GM23338 (cell line): ENCODE results near the gene BAZ1B. TPM values are rescaled to one million over a fixed set of nuclear protein-coding genes. Genes with fewer than 3 reads are reported as not detected.
"Not testable (repeated sequence)": the region's sequence is repeated elsewhere in the genome, so short reads cannot be mapped to it uniquely, and the experiment has no call there.

Experiments used
- ATAC-seq: fragments of 200-7000 bp; cut with Tn5 transposase; 3 replicates; pipeline ENCODE4 v1.9.1; 2020
- DNase-seq: peaks from one replicate; pipeline ENCODE4 v3.0.0-alpha.2; 2015; ENCODE audit warnings: low spot score
- H2AFZ ChIP-seq: fragments of 200-600 bp; sonication (generic); 2 replicates; pipeline ENCODE4 v1.8.0; 2016; ENCODE audit warnings: antibody characterized with exemption, mild to moderate bottlenecking, moderate library complexity
- H3F3A ChIP-seq: fragments of 200-600 bp; sonication (generic); replicated peaks from 2 replicates; pipeline ENCODE4 v1.8.0; 2017; ENCODE audit warnings: antibody characterized with exemption, mixed run types, low read depth
- H3K27ac ChIP-seq: fragments of 200-600 bp; sonication (generic); 2 replicates; pipeline ENCODE4 v1.6.1; 2016; ENCODE audit warnings: low read depth
- H3K27me3 ChIP-seq: fragments of 200-600 bp; sonication (generic); 2 replicates; pipeline ENCODE4 v1.8.0; 2016; ENCODE audit warnings: mild to moderate bottlenecking, mixed run types, moderate library complexity; ENCODE audit not compliant: insufficient read depth
- H3K36me3 ChIP-seq: fragments of 200-600 bp; sonication (generic); 2 replicates; pipeline ENCODE4 v1.8.0; 2016; ENCODE audit warnings: mild to moderate bottlenecking; ENCODE audit not compliant: insufficient read depth
- H3K4me1 ChIP-seq: fragments of 200-600 bp; sonication (generic); 2 replicates; pipeline ENCODE4 v1.8.0; 2016; ENCODE audit warnings: mild to moderate bottlenecking, moderate library complexity; ENCODE audit not compliant: insufficient read depth
- H3K4me2 ChIP-seq: fragments of 200-600 bp; sonication (generic); 2 replicates; pipeline ENCODE4 v1.7.1; 2017; ENCODE audit warnings: mixed run types
- H3K4me3 ChIP-seq: fragments of 200-600 bp; sonication (generic); 2 replicates; pipeline ENCODE4 v1.6.1; 2016; ENCODE audit warnings: mixed run types
- H3K79me2 ChIP-seq: fragments of 200-600 bp; sonication (generic); replicated peaks from 2 replicates; pipeline ENCODE4 v1.8.0; 2017; ENCODE audit warnings: mild to moderate bottlenecking; ENCODE audit not compliant: insufficient read depth
- H3K9me2 ChIP-seq: fragments of 200-600 bp; sonication (generic); 2 replicates; pipeline ENCODE4 v1.8.0; 2017; ENCODE audit not compliant: insufficient read depth
- H4K20me1 ChIP-seq: fragments of 200-600 bp; sonication (generic); replicated peaks from 2 replicates; pipeline ENCODE4 v1.8.0; 2017; ENCODE audit warnings: mild to moderate bottlenecking; ENCODE audit not compliant: insufficient read depth
- H3K27ac Mint-ChIP-seq: 2 replicates; pipeline ENCODE4 v1.8.0; 2020; ENCODE audit warnings: inconsistent platforms, mild to moderate bottlenecking, moderate library complexity, mixed read lengths
- H3K27me3 Mint-ChIP-seq: 3 replicates; pipeline ENCODE4 v1.8.0; 2022; ENCODE audit warnings: low read depth, mild to moderate bottlenecking, moderate library complexity, mixed read lengths, inconsistent platforms; ENCODE audit not compliant: insufficient read depth, poor library complexity
- H3K36me3 Mint-ChIP-seq: 3 replicates; pipeline ENCODE4 v1.8.0; 2021; ENCODE audit warnings: low read depth, mild to moderate bottlenecking, inconsistent platforms, moderate library complexity, mixed read lengths
- H3K4me1 Mint-ChIP-seq: 3 replicates; pipeline ENCODE4 v1.8.0; 2020; ENCODE audit warnings: mild to moderate bottlenecking, inconsistent platforms, mixed read lengths
- H3K4me3 Mint-ChIP-seq: 3 replicates; pipeline ENCODE4 v1.8.0; 2021; ENCODE audit warnings: moderate library complexity, mild to moderate bottlenecking, inconsistent platforms, mixed read lengths
- H3K9me3 Mint-ChIP-seq: 3 replicates; pipeline ENCODE4 v1.8.0; 2020; ENCODE audit warnings: moderate library complexity, mild to moderate bottlenecking, inconsistent platforms, mixed read lengths
- CREB1 ChIP-seq: fragments of 250-450 bp; sonication (Bioruptor Pico); IDR thresholded peaks from 2 replicates; pipeline ENCODE4 v1.5.0; 2020; ENCODE audit warnings: low read depth, mild to moderate bottlenecking, moderate library complexity
- CTCF ChIP-seq, 2 experiments: fragments of 200-600 bp in 1 of 2; sonication (generic) in 1 of 2; conservative IDR thresholded peaks; 2 replicates each; pipeline versions ENCODE4 v1.5.1 to v1.6.1; 2016 to 2017; ENCODE audit warnings: antibody characterized with exemption in 2 of 2, low read depth in 2 of 2, mild to moderate bottlenecking in 2 of 2, moderate library complexity in 1 of 2
- EZH2phosphoT487 ChIP-seq: fragments of 200-600 bp; sonication (generic); IDR thresholded peaks from one replicate; pipeline ENCODE4 v1.8.1; 2018; ENCODE audit warnings: antibody characterized with exemption; ENCODE audit not compliant: unreplicated experiment
- NANOG ChIP-seq: IDR thresholded peaks from 2 replicates; pipeline ENCODE4 v1.6.1; 2016; ENCODE audit warnings: antibody characterized with exemption, borderline replicate concordance
- POLR2AphosphoS5 ChIP-seq: IDR thresholded peaks from 2 replicates; pipeline ENCODE4 v1.6.1; 2016; ENCODE audit warnings: antibody characterized with exemption, low read depth
- REST ChIP-seq: IDR thresholded peaks from one replicate; pipeline ENCODE4 v1.6.1; 2018; ENCODE audit warnings: antibody characterized with exemption; ENCODE audit not compliant: unreplicated experiment
- STAT1 ChIP-seq: IDR thresholded peaks from one replicate; pipeline ENCODE4 v1.6.1; 2016; ENCODE audit warnings: antibody characterized with exemption; ENCODE audit not compliant: unreplicated experiment
- ZNF114 ChIP-seq: fragments of 250-450 bp; sonication (Bioruptor Pico); IDR thresholded peaks from 2 replicates; pipeline ENCODE4 v1.5.0; 2020; ENCODE audit warnings: mild to moderate bottlenecking, moderate library complexity
- ZNF331 ChIP-seq: fragments of 250-450 bp; sonication (Bioruptor Pico); IDR thresholded peaks from 2 replicates; pipeline ENCODE4 v1.5.0; 2020; ENCODE audit warnings: low read depth, mild to moderate bottlenecking, moderate library complexity
- polyA plus RNA-seq: library from polyadenylated mRNA; unstranded; fragments of >200 nt; fragmentation: Nextera tagmentation; extraction: Ambion mirVana; gene quantifications from 2 replicates; pipeline ENCODE4 v1.2.1, GENCODE V29; 2016
- total RNA-seq: library from RNA; depleted of rRNA; stranded (reverse); fragments of >200 nt; shearing (Covaris generic); gene quantifications from 2 replicates; pipeline ENCODE4 v1.2.3, GENCODE V29; 2014
- TF ChIP-seq, protein P1 (sequence below): IDR thresholded peaks from 2 replicates; pipeline ENCODE4 v1.6.1; 2016; ENCODE audit warnings: antibody characterized with exemption

BAZ1B gene
- total and polyA plus RNA-seq, 2 experiments from 2014 or later: 40.4 to 70.7 TPM

GRCh38 chr7:73535918-73536317, 13.8 kb upstream of the BAZ1B start:
- not testable (repeated sequence) for H3K27me3 ChIP-seq, H3K4me1 Mint-ChIP-seq, H3K27ac ChIP-seq, H3K9me2 ChIP-seq, H4K20me1 ChIP-seq, H3F3A ChIP-seq, H2AFZ ChIP-seq, H3K4me3 ChIP-seq, H3K79me2 ChIP-seq, H3K27me3 Mint-ChIP-seq, H3K27ac Mint-ChIP-seq, ATAC-seq, H3K9me3 Mint-ChIP-seq, H3K4me2 ChIP-seq, H3K4me1 ChIP-seq, H3K4me3 Mint-ChIP-seq, DNase-seq
- peaks cover 47% of the 10 kb centered on the region for H3K36me3 Mint-ChIP-seq
- peaks cover 11% of the 10 kb centered on the region; the same call in 1 of the 2 replicates for H3K36me3 ChIP-seq

DNA sequence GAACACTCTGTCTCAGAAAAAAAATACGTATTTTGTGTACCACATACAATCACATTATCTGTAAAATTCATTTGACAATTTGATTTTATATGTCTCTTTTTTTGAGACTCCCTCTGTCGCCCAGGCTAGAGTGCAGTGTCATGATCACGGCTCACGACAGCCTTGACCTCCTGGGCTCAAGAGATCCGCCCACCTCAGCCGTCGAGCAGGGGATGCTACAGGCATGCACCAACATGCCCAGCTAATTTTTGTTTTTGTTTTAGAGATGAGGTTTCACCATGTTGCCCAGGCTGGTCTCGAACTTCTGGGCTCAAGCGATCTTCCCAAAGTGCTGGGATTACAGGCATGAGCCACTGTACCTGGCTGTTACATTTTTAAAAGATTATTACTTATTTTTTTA, 11.6 kb upstream of the BAZ1B start:
- H3K4me3 Mint-ChIP-seq: no peak overlapping the region
- Histone ChIP-seq H3K36me3 (no peaks in the 10 kb centered on the region), H3K27ac (peak overlapping the region; percentile 78; the same call in 1 of the 2 replicates), H3F3A (no peaks in the 10 kb centered on the region), H3K4me3 (no peak overlapping the region), H2AFZ (no peak overlapping the region), H3K4me2 (no peak overlapping the region), H3K27me3 (no peaks in the 10 kb centered on the region), H3K4me1 (no peaks in the 10 kb centered on the region), H3K9me2 (no peaks in the 10 kb centered on the region), H4K20me1 (no peaks in the 10 kb centered on the region), H3K79me2 (no peaks in the 10 kb centered on the region)
- no peaks in the 10 kb centered on the region; the same call in 2 of the 3 replicates for H3K9me3 Mint-ChIP-seq
- DNase-seq: no peak
- no peaks in the 10 kb centered on the region for H3K4me1 Mint-ChIP-seq
- peaks cover 6% of the 10 kb centered on the region for H3K27me3 Mint-ChIP-seq
- peaks cover 30% of the 10 kb centered on the region for H3K36me3 Mint-ChIP-seq
- ATAC-seq: peak; percentile 62
- no peak overlapping the region for H3K27ac Mint-ChIP-seq
- TF ChIP-seq NANOG (no peak), CTCF (conservative IDR thresholded peaks at IDR 0.05; ENCODE audit: low read depth in 2 of 2) (no peak), REST (no peak), ZNF331 (no peak), EZH2phosphoT487 (no peak), STAT1 (no peak), CREB1 (CRISPR knock-in tag) (no peak), POLR2AphosphoS5 (no peak), ZNF114 (CRISPR knock-in tag) (no peak)
- TF ChIP-seq, protein P1, sequence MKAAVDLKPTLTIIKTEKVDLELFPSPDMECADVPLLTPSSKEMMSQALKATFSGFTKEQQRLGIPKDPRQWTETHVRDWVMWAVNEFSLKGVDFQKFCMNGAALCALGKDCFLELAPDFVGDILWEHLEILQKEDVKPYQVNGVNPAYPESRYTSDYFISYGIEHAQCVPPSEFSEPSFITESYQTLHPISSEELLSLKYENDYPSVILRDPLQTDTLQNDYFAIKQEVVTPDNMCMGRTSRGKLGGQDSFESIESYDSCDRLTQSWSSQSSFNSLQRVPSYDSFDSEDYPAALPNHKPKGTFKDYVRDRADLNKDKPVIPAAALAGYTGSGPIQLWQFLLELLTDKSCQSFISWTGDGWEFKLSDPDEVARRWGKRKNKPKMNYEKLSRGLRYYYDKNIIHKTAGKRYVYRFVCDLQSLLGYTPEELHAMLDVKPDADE: no peak
